ENCODE results near the gene ERVH48-1. TPM values are rescaled to one million over a fixed set of nuclear protein-coding genes. Genes with fewer than 3 reads are reported as not detected.

ERVH48-1 gene
- polyA plus RNA-seq, 3 donors: 0.27 to 1.8 (median 0.36) TPM

GRCh38 chr21:42873096-42873495 is 52.3 kb downstream of the ERVH48-1 start:
- DNase-seq (ENCODE audit: extremely low read depth in 1 of 11, low read depth in 9 of 11, low spot score in 4 of 11): no peak

GRCh38 chr21:42868196-42868595 is 57.2 kb downstream of the ERVH48-1 start:
- no peak for DNase-seq (ENCODE audit: extremely low read depth in 1 of 11, low read depth in 9 of 11, low spot score in 4 of 11)

Other genes with a start within 250 kb of the ERVH48-1 start
- 10 to 100 TPM in 2 of 3 donors, 1 to 10 TPM in 1; 7.4 to 12.6 (median 12.4) TPM for gene WDR4, start 46.1 kb downstream of the ERVH48-1 start, polyA plus RNA-seq (ENCODE audit: insufficient read length in 3 of 3)
- 10 to 100 TPM; 33.0 to 50.5 (median 43.4) TPM for gene NDUFV3, start 32.3 kb downstream of the ERVH48-1 start, polyA plus RNA-seq (ENCODE audit: insufficient read length in 3 of 3)
- 10 to 100 TPM; 24.7 to 30.4 (median 25.7) TPM for gene PKNOX1, start 48.9 kb upstream of the ERVH48-1 start, polyA plus RNA-seq (ENCODE audit: insufficient read length in 3 of 3)
- 10 to 100 TPM; 12.2 to 53.9 (median 27.4) TPM for gene CBS, start 150.2 kb upstream of the ERVH48-1 start, polyA plus RNA-seq (ENCODE audit: insufficient read length in 3 of 3)
- 10 to 100 TPM; 12.3 to 88.6 (median 55.1) TPM for gene U2AF1, start 181.9 kb upstream of the ERVH48-1 start, polyA plus RNA-seq (ENCODE audit: insufficient read length in 3 of 3)
- gene CRYAA, start 243.4 kb upstream of the ERVH48-1 start, polyA plus RNA-seq (ENCODE audit: insufficient read length in 3 of 3): under 1 TPM in 2 of 3 donors, not detected in 1; 0.16 to 0.50 TPM